WTC11 (cell line): ENCODE data around the gene GALNTL6. TPM values are rescaled to one million over a fixed set of nuclear protein-coding genes. Genes with fewer than 3 reads are reported as not detected.

Experiments used
- ATAC-seq: fragments of 200-7000 bp; cut with Tn5 transposase; 2 replicates; pipeline ENCODE4 v1.10.0; 2021; ENCODE audit warnings: mild to moderate bottlenecking, moderate library complexity
- CTCF ChIA-PET: fragments of 300-600 bp; sonication (Branson Sonifier 250); formaldehyde crosslinking; loops from one replicate; lab custom pipeline; 2021; ENCODE audit warnings: antibody characterized with exemption; lab: Charles Lee
- POLR2A ChIA-PET: fragments of 350-600 bp; sonication (Branson Sonifier 250); formaldehyde crosslinking; loops from one replicate; lab custom pipeline; 2021; ENCODE audit warnings: antibody characterized with exemption; lab: Charles Lee
- DNase-seq: peaks from one replicate; pipeline ENCODE4 v3.0.0; 2021; ENCODE audit warnings: low spot score
- H3K27ac Mint-ChIP-seq: 2 replicates; pipeline ENCODE4 v1.8.0; 2021; ENCODE audit warnings: mixed read lengths
- H3K27me3 Mint-ChIP-seq: 2 replicates; pipeline ENCODE4 v1.8.0; 2021; ENCODE audit warnings: low read depth, mild to moderate bottlenecking, moderate library complexity, mixed read lengths
- H3K36me3 Mint-ChIP-seq: 2 replicates; pipeline ENCODE4 v1.8.0; 2021; ENCODE audit warnings: mixed read lengths
- H3K4me1 Mint-ChIP-seq: 2 replicates; pipeline ENCODE4 v1.8.0; 2022; ENCODE audit warnings: mixed read lengths
- H3K4me3 Mint-ChIP-seq: 2 replicates; pipeline ENCODE4 v1.8.0; 2021; ENCODE audit warnings: mild to moderate bottlenecking, moderate library complexity, mixed read lengths
- H3K9me3 Mint-ChIP-seq: 2 replicates; pipeline ENCODE4 v1.8.0; 2021; ENCODE audit warnings: mixed read lengths
- EMX1 ChIP-seq: fragments of 250-450 bp; sonication (Bioruptor Pico); IDR thresholded peaks from 2 replicates; pipeline ENCODE4 v1.8.0; 2021; ENCODE audit warnings: mild to moderate bottlenecking
- NFYB ChIP-seq: sonication (generic); formaldehyde crosslinking; conservative IDR thresholded peaks from 2 replicates; pipeline ENCODE4 v1.8.0; 2022; ENCODE audit warnings: low read depth, missing genetic modification reagents
- NR1H2 ChIP-seq: sonication (generic); formaldehyde crosslinking; IDR thresholded peaks from 2 replicates; pipeline ENCODE4 v1.9.0; 2021; ENCODE audit warnings: mild to moderate bottlenecking, moderate library complexity, missing genetic modification reagents
- NR2C2 ChIP-seq: sonication (generic); formaldehyde crosslinking; IDR thresholded peaks from 2 replicates; pipeline ENCODE4 v1.8.0; 2022; ENCODE audit warnings: mild to moderate bottlenecking, missing genetic modification reagents
- NR3C1 ChIP-seq: sonication (generic); formaldehyde crosslinking; conservative IDR thresholded peaks from 2 replicates; pipeline ENCODE4 v1.8.1; 2023; ENCODE audit warnings: low read depth, mild to moderate bottlenecking, missing genetic modification reagents
- OVOL2 ChIP-seq: fragments of 250-450 bp; sonication (Bioruptor Pico); IDR thresholded peaks from 2 replicates; pipeline ENCODE4 v1.9.0; 2021; ENCODE audit warnings: mild to moderate bottlenecking, borderline replicate concordance
- RORB ChIP-seq: fragments of 250-450 bp; sonication (Bioruptor Pico); IDR thresholded peaks from 2 replicates; pipeline ENCODE4 v1.9.0; 2021; ENCODE audit warnings: mild to moderate bottlenecking
- SOX15 ChIP-seq: fragments of 250-450 bp; sonication (Bioruptor Pico); IDR thresholded peaks from 2 replicates; pipeline ENCODE4 v1.9.0; 2021; ENCODE audit warnings: mild to moderate bottlenecking
- TP53 ChIP-seq: sonication (generic); formaldehyde crosslinking; IDR thresholded peaks from 2 replicates; pipeline ENCODE4 v1.8.1; 2023; ENCODE audit warnings: mild to moderate bottlenecking, missing genetic modification reagents
- total RNA-seq: library from RNA; stranded (reverse); gene quantifications from 3 replicates; pipeline ENCODE4 v1.2.3, GENCODE V29; 2021
- TF ChIP-seq, protein P1 (sequence below): sonication (generic); formaldehyde crosslinking; IDR thresholded peaks from 2 replicates; pipeline ENCODE4 v1.8.0; 2022; ENCODE audit warnings: mild to moderate bottlenecking, missing genetic modification reagents
- TF ChIP-seq, protein P2 (sequence below): sonication (generic); formaldehyde crosslinking; IDR thresholded peaks from 2 replicates; pipeline ENCODE4 v1.8.0; 2022; ENCODE audit warnings: mild to moderate bottlenecking, missing genetic modification reagents
- TF ChIP-seq, protein P3 (sequence below): fragments of 250-450 bp; sonication (Bioruptor Pico); conservative IDR thresholded peaks from 2 replicates; pipeline ENCODE4 v1.9.0; 2021; ENCODE audit warnings: mild to moderate bottlenecking
- TF ChIP-seq, protein P4 (sequence below): sonication (generic); formaldehyde crosslinking; conservative IDR thresholded peaks from 2 replicates; pipeline ENCODE4 v1.8.1; 2023; ENCODE audit warnings: mild to moderate bottlenecking, low read depth, missing genetic modification reagents, moderate library complexity
- TF ChIP-seq, protein P5 (sequence below): sonication (generic); formaldehyde crosslinking; IDR thresholded peaks from 2 replicates; pipeline ENCODE4 v1.8.1; 2023; ENCODE audit warnings: mild to moderate bottlenecking, missing genetic modification reagents, moderate library complexity

GALNTL6 gene
- total RNA-seq, 1 experiment from 2014 or later = 0.24 TPM

DNA sequence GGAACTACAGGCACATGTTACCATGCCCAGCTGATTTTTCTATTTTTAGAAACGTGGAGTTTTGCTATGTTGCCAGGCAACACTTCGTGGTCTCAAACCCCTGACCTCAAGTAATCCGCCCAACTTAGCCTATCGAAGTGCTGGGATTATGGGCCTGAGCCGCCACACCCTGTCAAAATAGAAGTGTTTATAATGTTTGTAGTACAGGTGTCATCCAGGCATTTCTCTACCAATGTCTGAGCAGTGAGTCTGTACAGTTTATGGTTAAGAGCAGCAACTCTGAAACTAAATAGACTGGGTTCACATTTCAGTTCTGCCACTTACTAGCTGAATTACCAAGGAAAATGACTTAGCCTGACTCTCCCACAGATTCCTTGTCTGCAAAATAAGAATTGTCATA, 895.0 kb downstream of the GALNTL6 start:
- TF ChIP-seq, protein P1, sequence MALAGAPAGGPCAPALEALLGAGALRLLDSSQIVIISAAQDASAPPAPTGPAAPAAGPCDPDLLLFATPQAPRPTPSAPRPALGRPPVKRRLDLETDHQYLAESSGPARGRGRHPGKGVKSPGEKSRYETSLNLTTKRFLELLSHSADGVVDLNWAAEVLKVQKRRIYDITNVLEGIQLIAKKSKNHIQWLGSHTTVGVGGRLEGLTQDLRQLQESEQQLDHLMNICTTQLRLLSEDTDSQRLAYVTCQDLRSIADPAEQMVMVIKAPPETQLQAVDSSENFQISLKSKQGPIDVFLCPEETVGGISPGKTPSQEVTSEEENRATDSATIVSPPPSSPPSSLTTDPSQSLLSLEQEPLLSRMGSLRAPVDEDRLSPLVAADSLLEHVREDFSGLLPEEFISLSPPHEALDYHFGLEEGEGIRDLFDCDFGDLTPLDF = no peak
- TF ChIP-seq, protein P2, sequence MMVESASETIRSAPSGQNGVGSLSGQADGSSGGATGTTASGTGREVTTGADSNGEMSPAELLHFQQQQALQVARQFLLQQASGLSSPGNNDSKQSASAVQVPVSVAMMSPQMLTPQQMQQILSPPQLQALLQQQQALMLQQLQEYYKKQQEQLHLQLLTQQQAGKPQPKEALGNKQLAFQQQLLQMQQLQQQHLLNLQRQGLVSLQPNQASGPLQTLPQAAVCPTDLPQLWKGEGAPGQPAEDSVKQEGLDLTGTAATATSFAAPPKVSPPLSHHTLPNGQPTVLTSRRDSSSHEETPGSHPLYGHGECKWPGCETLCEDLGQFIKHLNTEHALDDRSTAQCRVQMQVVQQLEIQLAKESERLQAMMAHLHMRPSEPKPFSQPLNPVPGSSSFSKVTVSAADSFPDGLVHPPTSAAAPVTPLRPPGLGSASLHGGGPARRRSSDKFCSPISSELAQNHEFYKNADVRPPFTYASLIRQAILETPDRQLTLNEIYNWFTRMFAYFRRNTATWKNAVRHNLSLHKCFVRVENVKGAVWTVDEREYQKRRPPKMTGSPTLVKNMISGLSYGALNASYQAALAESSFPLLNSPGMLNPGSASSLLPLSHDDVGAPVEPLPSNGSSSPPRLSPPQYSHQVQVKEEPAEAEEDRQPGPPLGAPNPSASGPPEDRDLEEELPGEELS = no peak
- TF ChIP-seq, protein P3, sequence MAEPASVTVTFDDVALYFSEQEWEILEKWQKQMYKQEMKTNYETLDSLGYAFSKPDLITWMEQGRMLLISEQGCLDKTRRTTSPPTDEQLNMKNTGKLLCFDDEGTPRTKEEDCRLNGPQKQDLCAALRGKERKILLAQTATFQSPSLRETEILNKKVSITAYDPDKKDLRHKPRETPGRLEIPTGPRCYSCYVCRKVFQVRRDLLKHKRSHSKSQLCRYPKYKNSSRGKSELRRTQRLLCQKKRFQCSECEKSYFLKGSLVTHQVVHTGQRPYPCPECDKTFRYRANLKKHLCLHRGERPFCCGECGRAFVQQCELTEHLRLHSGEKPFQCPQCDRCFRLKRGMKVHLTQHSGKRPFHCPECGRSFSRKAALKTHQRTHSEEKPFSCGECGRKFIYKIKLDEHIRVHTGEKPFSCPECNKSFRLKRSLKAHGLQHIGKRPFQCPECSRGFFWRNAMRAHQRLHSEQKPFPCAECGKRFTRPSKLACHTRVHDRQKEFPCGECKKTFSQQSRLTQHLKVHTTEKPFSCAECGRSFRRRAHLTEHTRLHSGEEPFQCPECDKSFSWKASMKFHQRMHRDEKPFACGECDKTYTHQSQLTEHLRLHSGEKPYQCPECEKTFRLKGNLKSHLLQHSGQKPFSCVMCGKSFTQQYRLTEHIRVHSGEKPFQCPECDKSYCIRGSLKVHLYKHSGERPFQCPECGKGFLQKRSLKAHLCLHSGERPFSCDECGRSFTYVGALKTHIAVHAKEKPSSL (CRISPR knock-in tag) = no peak
- TF ChIP-seq SOX15 (CRISPR knock-in tag) (no peak), NFYB (CRISPR knock-in tag) (no peak)
- TF ChIP-seq, all 79 proteins: peak for 0
- Mint-ChIP-seq H3K27ac (no peak overlapping the region), H3K36me3 (peaks cover 26% of the 10 kb centered on the region), H3K4me3 (no peak overlapping the region), H3K9me3 (peaks cover 35% of the 10 kb centered on the region), H3K27me3 (peaks cover 29% of the 10 kb centered on the region), H3K4me1 (peaks cover 27% of the 10 kb centered on the region)
- CTCF ChIA-PET = no interaction called here
- ATAC-seq (no peak), DNase-seq (no peak)
- POLR2A ChIA-PET = no interaction called here

DNA sequence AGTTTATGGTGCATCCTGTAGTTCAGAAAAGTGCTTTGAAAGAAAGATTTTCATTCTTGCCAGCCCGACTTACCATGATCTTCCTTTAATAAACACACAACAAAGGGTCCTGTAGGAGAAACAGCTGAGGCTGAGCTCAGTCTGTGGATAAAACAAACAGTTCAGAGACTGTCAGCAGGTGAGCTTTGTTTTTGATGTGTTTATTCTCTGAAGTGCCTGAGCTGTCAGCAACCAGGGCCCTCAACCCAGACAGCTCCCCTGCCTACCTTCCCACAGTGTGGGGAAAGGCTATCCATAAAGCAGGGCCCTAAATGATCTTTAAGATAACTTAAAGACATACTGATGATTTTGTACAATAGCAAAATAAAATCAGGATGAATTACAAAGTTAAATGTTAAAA, 896.2 kb downstream of the GALNTL6 start:
- TF ChIP-seq TP53 (CRISPR knock-in tag) = no peak
- TF ChIP-seq, protein P4, sequence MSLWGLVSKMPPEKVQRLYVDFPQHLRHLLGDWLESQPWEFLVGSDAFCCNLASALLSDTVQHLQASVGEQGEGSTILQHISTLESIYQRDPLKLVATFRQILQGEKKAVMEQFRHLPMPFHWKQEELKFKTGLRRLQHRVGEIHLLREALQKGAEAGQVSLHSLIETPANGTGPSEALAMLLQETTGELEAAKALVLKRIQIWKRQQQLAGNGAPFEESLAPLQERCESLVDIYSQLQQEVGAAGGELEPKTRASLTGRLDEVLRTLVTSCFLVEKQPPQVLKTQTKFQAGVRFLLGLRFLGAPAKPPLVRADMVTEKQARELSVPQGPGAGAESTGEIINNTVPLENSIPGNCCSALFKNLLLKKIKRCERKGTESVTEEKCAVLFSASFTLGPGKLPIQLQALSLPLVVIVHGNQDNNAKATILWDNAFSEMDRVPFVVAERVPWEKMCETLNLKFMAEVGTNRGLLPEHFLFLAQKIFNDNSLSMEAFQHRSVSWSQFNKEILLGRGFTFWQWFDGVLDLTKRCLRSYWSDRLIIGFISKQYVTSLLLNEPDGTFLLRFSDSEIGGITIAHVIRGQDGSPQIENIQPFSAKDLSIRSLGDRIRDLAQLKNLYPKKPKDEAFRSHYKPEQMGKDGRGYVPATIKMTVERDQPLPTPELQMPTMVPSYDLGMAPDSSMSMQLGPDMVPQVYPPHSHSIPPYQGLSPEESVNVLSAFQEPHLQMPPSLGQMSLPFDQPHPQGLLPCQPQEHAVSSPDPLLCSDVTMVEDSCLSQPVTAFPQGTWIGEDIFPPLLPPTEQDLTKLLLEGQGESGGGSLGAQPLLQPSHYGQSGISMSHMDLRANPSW (CRISPR knock-in tag) = no peak
- TF ChIP-seq, protein P5, sequence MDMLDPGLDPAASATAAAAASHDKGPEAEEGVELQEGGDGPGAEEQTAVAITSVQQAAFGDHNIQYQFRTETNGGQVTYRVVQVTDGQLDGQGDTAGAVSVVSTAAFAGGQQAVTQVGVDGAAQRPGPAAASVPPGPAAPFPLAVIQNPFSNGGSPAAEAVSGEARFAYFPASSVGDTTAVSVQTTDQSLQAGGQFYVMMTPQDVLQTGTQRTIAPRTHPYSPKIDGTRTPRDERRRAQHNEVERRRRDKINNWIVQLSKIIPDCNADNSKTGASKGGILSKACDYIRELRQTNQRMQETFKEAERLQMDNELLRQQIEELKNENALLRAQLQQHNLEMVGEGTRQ = no peak
- no peak for TF ChIP-seq NR3C1 (CRISPR knock-in tag)
- TF ChIP-seq RORB (CRISPR knock-in tag) = no peak
- TF ChIP-seq EMX1 (CRISPR knock-in tag) = no peak
- no peak for TF ChIP-seq OVOL2
- no peak for TF ChIP-seq NR1H2

DNA sequence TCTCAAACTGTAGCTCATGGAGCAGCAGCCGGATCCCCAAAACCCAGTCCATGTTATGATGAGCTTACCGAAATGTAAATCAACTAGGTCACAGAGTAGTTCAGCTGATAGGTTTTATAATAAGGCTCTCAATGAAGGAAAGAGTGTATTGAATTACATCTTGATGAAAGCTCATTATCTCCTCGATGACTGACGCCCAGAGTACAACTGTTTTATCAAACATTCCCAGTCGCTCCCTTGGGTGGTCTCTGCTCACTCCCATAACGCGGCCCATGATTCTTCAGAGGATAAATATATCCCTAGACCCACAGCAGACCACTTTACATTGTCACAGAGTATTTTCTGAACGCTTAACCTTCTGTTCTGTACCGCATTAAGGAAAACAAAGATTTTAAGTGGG, 903.1 kb downstream of the GALNTL6 start:
- ATAC-seq = no peak
- no peak for DNase-seq
- Mint-ChIP-seq H3K9me3 (no peaks in the 10 kb centered on the region), H3K27me3 (peaks cover 3% of the 10 kb centered on the region; the same call in 1 of the 2 replicates), H3K27ac (no peak overlapping the region), H3K4me1 (peaks cover 10% of the 10 kb centered on the region), H3K4me3 (no peak overlapping the region), H3K36me3 (no peaks in the 10 kb centered on the region)
- TF ChIP-seq NR3C1 (CRISPR knock-in tag) (no peak), NR2C2 (CRISPR knock-in tag) (no peak)
- POLR2A ChIA-PET = no interaction called here
- CTCF ChIA-PET = no interaction called here

More for the DNA sequence above, 896.2 kb downstream of the GALNTL6 start:
- Mint-ChIP-seq H3K27ac (no peak overlapping the region; the same call in 1 of the 2 replicates), H3K9me3 (peaks cover 25% of the 10 kb centered on the region), H3K4me1 (peaks cover 27% of the 10 kb centered on the region), H3K4me3 (no peak overlapping the region; the same call in 1 of the 2 replicates), H3K36me3 (peaks cover 22% of the 10 kb centered on the region), H3K27me3 (peaks cover 29% of the 10 kb centered on the region)
- ChIA-PET POLR2A (no interaction called here), CTCF (no interaction called here)
- DNase-seq = peak; percentile 19
- ATAC-seq = peak; percentile 93
